ENCODE results near the gene CFAP74. TPM values are rescaled to one million over a fixed set of nuclear protein-coding genes. Genes with fewer than 3 reads are reported as not detected.

CFAP74 gene
- total RNA-seq, 1 experiment from 2014 or later = not detected

DNA sequence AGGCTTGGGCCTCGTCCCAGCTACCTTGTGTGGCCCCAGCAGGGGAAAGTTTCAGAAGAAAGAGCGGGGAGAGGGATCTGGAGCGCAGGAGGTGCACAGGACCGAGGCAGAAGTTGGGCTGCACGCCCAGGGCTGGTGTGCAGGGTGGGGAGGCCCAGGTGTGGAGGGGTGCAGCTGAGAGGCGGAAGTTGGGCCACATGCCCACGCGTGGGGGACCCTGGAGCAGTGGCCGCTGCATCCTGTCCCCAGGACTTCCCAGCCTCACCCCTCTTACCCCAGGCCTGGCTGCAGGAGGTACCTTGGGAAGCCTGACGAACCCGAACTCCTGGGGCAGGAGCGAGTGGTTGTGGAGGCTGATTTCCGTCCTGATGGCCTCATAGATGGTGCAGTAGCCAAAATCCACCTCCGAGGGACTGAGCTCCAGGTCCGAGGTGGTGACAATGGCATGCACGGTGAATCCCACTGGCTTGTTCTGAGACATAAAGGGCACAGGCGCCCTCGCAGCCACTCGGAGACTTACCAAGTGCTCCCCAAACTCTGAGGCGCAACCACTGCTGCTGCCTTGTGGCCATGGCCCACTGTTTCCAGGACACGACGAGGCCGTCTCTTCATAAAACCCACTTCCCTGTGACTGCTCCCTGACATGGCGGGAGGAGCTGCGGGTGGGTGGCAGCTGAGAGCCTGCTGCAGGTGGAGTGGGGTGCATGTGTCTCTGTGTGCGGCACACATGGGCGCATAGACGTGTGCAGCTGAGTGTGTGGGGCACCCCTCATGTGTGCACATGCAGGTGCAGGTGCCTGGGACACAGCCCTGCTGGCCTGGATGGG lies 64.1 kb downstream of the CFAP74 start:
- Histone ChIP-seq H3K9ac (ENCODE audit: low read length) (no peak overlapping the region), H3K36me3 (ENCODE audit: low read depth, low read length) (no peaks in the 10 kb centered on the region), H3K4me2 (ENCODE audit: low read length) (no peak overlapping the region), H4K20me1 (ENCODE audit: low read length) (no peaks in the 10 kb centered on the region), H3F3A (ENCODE audit: low read length, unreplicated experiment) (no peaks in the 10 kb centered on the region), H2AFZ (ENCODE audit: low read length) (no peak overlapping the region), H3K4me3 (ENCODE audit: low read length) (no peak overlapping the region), H3K9me3 (ENCODE audit: low read length) (no peaks in the 10 kb centered on the region), H3K79me2 (ENCODE audit: low read length) (no peaks in the 10 kb centered on the region), H3K27me3 (ENCODE audit: low read length) (no peaks in the 10 kb centered on the region), H3K9me2 (replicated peaks; ENCODE audit: low read length) (no peaks in the 10 kb centered on the region), H3K4me1 (ENCODE audit: insufficient read depth, low read length) (peaks cover 4% of the 10 kb centered on the region; the same call in 1 of the 2 replicates), H3K27ac (ENCODE audit: low read length) (no peak overlapping the region)
- intact Hi-C loops (cut with micrococcal nuclease) = no loop called here
- CTCF ChIA-PET = no interaction called here
- DNase-seq (no peak), ATAC-seq (no peak)
- BruUV-seq (replicated peaks) = no TSS peak
- POLR2A ChIA-PET (ENCODE audit: unreplicated experiment) = no interaction called here
- TF ChIP-seq EZH2phosphoT487 (IDR thresholded peaks at IDR 0.05; ENCODE audit: borderline replicate concordance, low read length) (no peak), EZH2 (IDR thresholded peaks at IDR 0.05; ENCODE audit: low read length, unreplicated experiment) (no peak)
- TF ChIP-seq, protein P1, sequence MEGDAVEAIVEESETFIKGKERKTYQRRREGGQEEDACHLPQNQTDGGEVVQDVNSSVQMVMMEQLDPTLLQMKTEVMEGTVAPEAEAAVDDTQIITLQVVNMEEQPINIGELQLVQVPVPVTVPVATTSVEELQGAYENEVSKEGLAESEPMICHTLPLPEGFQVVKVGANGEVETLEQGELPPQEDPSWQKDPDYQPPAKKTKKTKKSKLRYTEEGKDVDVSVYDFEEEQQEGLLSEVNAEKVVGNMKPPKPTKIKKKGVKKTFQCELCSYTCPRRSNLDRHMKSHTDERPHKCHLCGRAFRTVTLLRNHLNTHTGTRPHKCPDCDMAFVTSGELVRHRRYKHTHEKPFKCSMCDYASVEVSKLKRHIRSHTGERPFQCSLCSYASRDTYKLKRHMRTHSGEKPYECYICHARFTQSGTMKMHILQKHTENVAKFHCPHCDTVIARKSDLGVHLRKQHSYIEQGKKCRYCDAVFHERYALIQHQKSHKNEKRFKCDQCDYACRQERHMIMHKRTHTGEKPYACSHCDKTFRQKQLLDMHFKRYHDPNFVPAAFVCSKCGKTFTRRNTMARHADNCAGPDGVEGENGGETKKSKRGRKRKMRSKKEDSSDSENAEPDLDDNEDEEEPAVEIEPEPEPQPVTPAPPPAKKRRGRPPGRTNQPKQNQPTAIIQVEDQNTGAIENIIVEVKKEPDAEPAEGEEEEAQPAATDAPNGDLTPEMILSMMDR (conservative IDR thresholded peaks at IDR 0.05; ENCODE audit: low read depth, low read length) = no peak

DNA sequence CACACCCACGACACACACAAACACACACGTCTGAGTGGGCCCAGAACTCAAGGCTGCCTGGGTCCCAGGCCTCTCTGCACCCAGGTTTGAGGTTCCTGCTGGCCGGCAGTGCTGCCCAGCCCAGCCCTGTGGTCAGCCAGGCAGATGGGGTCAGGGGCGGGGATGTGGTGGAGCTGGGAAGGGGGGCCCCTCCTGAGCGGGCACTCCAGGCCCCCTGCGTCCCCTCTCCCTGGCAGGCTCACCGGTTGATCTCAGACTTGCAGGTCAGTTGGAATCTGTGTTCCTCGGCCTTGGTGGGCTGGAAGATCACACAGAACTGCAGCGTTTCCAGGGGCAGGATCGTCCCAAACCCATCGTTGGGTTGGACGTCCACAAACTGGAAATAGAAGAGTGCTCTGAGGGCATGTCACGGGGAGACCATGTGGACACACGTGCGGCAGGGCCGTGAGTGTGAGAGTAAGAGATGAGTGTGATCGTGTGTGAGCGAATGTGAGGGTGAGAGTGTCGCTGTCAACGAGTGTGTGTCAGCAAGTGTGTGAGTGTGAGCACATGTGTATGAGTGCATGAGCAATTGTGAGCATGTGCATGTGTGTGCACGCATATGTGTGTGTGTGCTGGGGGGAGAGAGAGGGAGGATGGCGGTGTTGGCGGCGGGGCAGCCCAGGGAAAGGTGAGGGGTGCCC lies 64.8 kb downstream of the CFAP74 start:
- no peak for DNase-seq
- no peaks in the 10 kb centered on the region for H3K9me2 ChIP-seq (replicated peaks; ENCODE audit: low read length)
- no peak overlapping the region for H3K4me2 ChIP-seq (ENCODE audit: low read length)
- no peaks in the 10 kb centered on the region for H3K9me3 ChIP-seq (ENCODE audit: low read length)
- no peaks in the 10 kb centered on the region for H4K20me1 ChIP-seq (ENCODE audit: low read length)
- TF ChIP-seq EZH2 (IDR thresholded peaks at IDR 0.05; ENCODE audit: low read length, unreplicated experiment) = no peak
- TF ChIP-seq EZH2phosphoT487 (IDR thresholded peaks at IDR 0.05; ENCODE audit: borderline replicate concordance, low read length) = no peak
- H3F3A ChIP-seq (ENCODE audit: low read length, unreplicated experiment) = no peaks in the 10 kb centered on the region
- H3K36me3 ChIP-seq (ENCODE audit: low read depth, low read length) = no peaks in the 10 kb centered on the region
- ATAC-seq = no peak
- no peak overlapping the region for H3K27ac ChIP-seq (ENCODE audit: low read length)
- peaks cover 2% of the 10 kb centered on the region; the same call in 1 of the 2 replicates for H3K4me1 ChIP-seq (ENCODE audit: insufficient read depth, low read length)
- H3K9ac ChIP-seq (ENCODE audit: low read length) = no peak overlapping the region
- BruUV-seq (replicated peaks) = no TSS peak
- no peaks in the 10 kb centered on the region for H3K27me3 ChIP-seq (ENCODE audit: low read length)
- ChIA-PET POLR2A (ENCODE audit: unreplicated experiment) (no interaction called here), CTCF (no interaction called here)
- intact Hi-C loops (cut with micrococcal nuclease) = no loop called here
- no peak overlapping the region for H3K4me3 ChIP-seq (ENCODE audit: low read length)
- no peak overlapping the region for H2AFZ ChIP-seq (ENCODE audit: low read length)
- no peaks in the 10 kb centered on the region for H3K79me2 ChIP-seq (ENCODE audit: low read length)

DNA sequence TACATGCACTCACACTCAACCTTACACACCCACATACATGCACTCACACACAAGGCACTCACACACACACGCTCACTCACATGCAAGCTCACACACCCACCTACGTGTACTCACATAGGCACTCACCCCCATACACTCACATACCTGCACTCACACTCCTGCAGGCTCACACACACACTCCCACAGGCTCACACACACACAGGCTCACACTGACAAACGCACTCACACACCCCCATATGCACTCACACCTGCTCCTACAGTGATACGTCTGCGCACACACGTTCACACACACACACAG lies 65.4 kb downstream of the CFAP74 start:
- Histone ChIP-seq H3K4me2 (ENCODE audit: low read length) (no peak overlapping the region), H3K27me3 (ENCODE audit: low read length) (no peaks in the 10 kb centered on the region), H3K9ac (ENCODE audit: low read length) (no peak overlapping the region), H3K9me3 (ENCODE audit: low read length) (no peaks in the 10 kb centered on the region), H3K36me3 (ENCODE audit: low read depth, low read length) (no peaks in the 10 kb centered on the region), H3F3A (ENCODE audit: low read length, unreplicated experiment) (no peaks in the 10 kb centered on the region), H3K79me2 (ENCODE audit: low read length) (no peaks in the 10 kb centered on the region), H4K20me1 (ENCODE audit: low read length) (no peaks in the 10 kb centered on the region), H2AFZ (ENCODE audit: low read length) (no peak overlapping the region), H3K4me3 (ENCODE audit: low read length) (no peak overlapping the region), H3K27ac (ENCODE audit: low read length) (no peak overlapping the region), H3K4me1 (ENCODE audit: insufficient read depth, low read length) (no peaks in the 10 kb centered on the region), H3K9me2 (replicated peaks; ENCODE audit: low read length) (no peaks in the 10 kb centered on the region)
- no TSS peak for BruUV-seq (replicated peaks)
- ChIA-PET CTCF (no interaction called here), POLR2A (ENCODE audit: unreplicated experiment) (no interaction called here)
- ATAC-seq (no peak), DNase-seq (no peak)
- TF ChIP-seq EZH2 (IDR thresholded peaks at IDR 0.05; ENCODE audit: low read length, unreplicated experiment) (no peak), EZH2phosphoT487 (IDR thresholded peaks at IDR 0.05; ENCODE audit: borderline replicate concordance, low read length) (no peak)
- TF ChIP-seq, protein P1 (conservative IDR thresholded peaks at IDR 0.05; ENCODE audit: low read depth, low read length) = no peak
- intact Hi-C loops (cut with micrococcal nuclease) = no loop called here

Data from PC-3 (cell line).